GM23338 (cell line): ENCODE measurements around the gene UBE2I. TPM values are rescaled to one million over a fixed set of nuclear protein-coding genes. Genes with fewer than 3 reads are reported as not detected.
A peak's percentile ranks its signal among the peaks of the same experiment; 100 is the strongest.

Source experiments
- ATAC-seq: fragments of 200-7000 bp; cut with Tn5 transposase; 3 replicates; pipeline ENCODE4 v1.9.1; 2020
- DNase-seq: peaks from one replicate; pipeline ENCODE4 v3.0.0-alpha.2; 2015; ENCODE audit warnings: low spot score
- H2AFZ ChIP-seq: fragments of 200-600 bp; sonication (generic); 2 replicates; pipeline ENCODE4 v1.8.0; 2016; ENCODE audit warnings: antibody characterized with exemption, mild to moderate bottlenecking, moderate library complexity
- H3F3A ChIP-seq: fragments of 200-600 bp; sonication (generic); replicated peaks from 2 replicates; pipeline ENCODE4 v1.8.0; 2017; ENCODE audit warnings: antibody characterized with exemption, mixed run types, low read depth
- H3K27ac ChIP-seq: fragments of 200-600 bp; sonication (generic); 2 replicates; pipeline ENCODE4 v1.6.1; 2016; ENCODE audit warnings: low read depth
- H3K27me3 ChIP-seq: fragments of 200-600 bp; sonication (generic); 2 replicates; pipeline ENCODE4 v1.8.0; 2016; ENCODE audit warnings: mild to moderate bottlenecking, mixed run types, moderate library complexity; ENCODE audit not compliant: insufficient read depth
- H3K36me3 ChIP-seq: fragments of 200-600 bp; sonication (generic); 2 replicates; pipeline ENCODE4 v1.8.0; 2016; ENCODE audit warnings: mild to moderate bottlenecking; ENCODE audit not compliant: insufficient read depth
- H3K4me1 ChIP-seq: fragments of 200-600 bp; sonication (generic); 2 replicates; pipeline ENCODE4 v1.8.0; 2016; ENCODE audit warnings: mild to moderate bottlenecking, moderate library complexity; ENCODE audit not compliant: insufficient read depth
- H3K4me2 ChIP-seq: fragments of 200-600 bp; sonication (generic); 2 replicates; pipeline ENCODE4 v1.7.1; 2017; ENCODE audit warnings: mixed run types
- H3K4me3 ChIP-seq: fragments of 200-600 bp; sonication (generic); 2 replicates; pipeline ENCODE4 v1.6.1; 2016; ENCODE audit warnings: mixed run types
- H3K79me2 ChIP-seq: fragments of 200-600 bp; sonication (generic); replicated peaks from 2 replicates; pipeline ENCODE4 v1.8.0; 2017; ENCODE audit warnings: mild to moderate bottlenecking; ENCODE audit not compliant: insufficient read depth
- H3K9me2 ChIP-seq: fragments of 200-600 bp; sonication (generic); 2 replicates; pipeline ENCODE4 v1.8.0; 2017; ENCODE audit not compliant: insufficient read depth
- H4K20me1 ChIP-seq: fragments of 200-600 bp; sonication (generic); replicated peaks from 2 replicates; pipeline ENCODE4 v1.8.0; 2017; ENCODE audit warnings: mild to moderate bottlenecking; ENCODE audit not compliant: insufficient read depth
- H3K27ac Mint-ChIP-seq: 2 replicates; pipeline ENCODE4 v1.8.0; 2020; ENCODE audit warnings: inconsistent platforms, mild to moderate bottlenecking, moderate library complexity, mixed read lengths
- H3K27me3 Mint-ChIP-seq: 3 replicates; pipeline ENCODE4 v1.8.0; 2022; ENCODE audit warnings: low read depth, mild to moderate bottlenecking, moderate library complexity, mixed read lengths, inconsistent platforms; ENCODE audit not compliant: insufficient read depth, poor library complexity
- H3K36me3 Mint-ChIP-seq: 3 replicates; pipeline ENCODE4 v1.8.0; 2021; ENCODE audit warnings: low read depth, mild to moderate bottlenecking, inconsistent platforms, moderate library complexity, mixed read lengths
- H3K4me1 Mint-ChIP-seq: 3 replicates; pipeline ENCODE4 v1.8.0; 2020; ENCODE audit warnings: mild to moderate bottlenecking, inconsistent platforms, mixed read lengths
- H3K4me3 Mint-ChIP-seq: 3 replicates; pipeline ENCODE4 v1.8.0; 2021; ENCODE audit warnings: moderate library complexity, mild to moderate bottlenecking, inconsistent platforms, mixed read lengths
- H3K9me3 Mint-ChIP-seq: 3 replicates; pipeline ENCODE4 v1.8.0; 2020; ENCODE audit warnings: moderate library complexity, mild to moderate bottlenecking, inconsistent platforms, mixed read lengths
- CREB1 ChIP-seq: fragments of 250-450 bp; sonication (Bioruptor Pico); IDR thresholded peaks from 2 replicates; pipeline ENCODE4 v1.5.0; 2020; ENCODE audit warnings: low read depth, mild to moderate bottlenecking, moderate library complexity
- EZH2 ChIP-seq: fragments of 200-600 bp; sonication (generic); IDR thresholded peaks from one replicate; pipeline ENCODE4 v1.8.0; 2017; ENCODE audit warnings: antibody characterized with exemption, mild to moderate bottlenecking, low read depth; ENCODE audit not compliant: unreplicated experiment
- EZH2phosphoT487 ChIP-seq: fragments of 200-600 bp; sonication (generic); IDR thresholded peaks from one replicate; pipeline ENCODE4 v1.8.1; 2018; ENCODE audit warnings: antibody characterized with exemption; ENCODE audit not compliant: unreplicated experiment
- JUNB ChIP-seq: IDR thresholded peaks from one replicate; pipeline ENCODE4 v1.6.1; 2016; ENCODE audit warnings: antibody characterized with exemption; ENCODE audit not compliant: unreplicated experiment
- NANOG ChIP-seq: IDR thresholded peaks from 2 replicates; pipeline ENCODE4 v1.6.1; 2016; ENCODE audit warnings: antibody characterized with exemption, borderline replicate concordance
- POLR2AphosphoS5 ChIP-seq: IDR thresholded peaks from 2 replicates; pipeline ENCODE4 v1.6.1; 2016; ENCODE audit warnings: antibody characterized with exemption, low read depth
- STAT1 ChIP-seq: IDR thresholded peaks from one replicate; pipeline ENCODE4 v1.6.1; 2016; ENCODE audit warnings: antibody characterized with exemption; ENCODE audit not compliant: unreplicated experiment
- ZNF114 ChIP-seq: fragments of 250-450 bp; sonication (Bioruptor Pico); IDR thresholded peaks from 2 replicates; pipeline ENCODE4 v1.5.0; 2020; ENCODE audit warnings: mild to moderate bottlenecking, moderate library complexity
- ZNF331 ChIP-seq: fragments of 250-450 bp; sonication (Bioruptor Pico); IDR thresholded peaks from 2 replicates; pipeline ENCODE4 v1.5.0; 2020; ENCODE audit warnings: low read depth, mild to moderate bottlenecking, moderate library complexity
- polyA plus RNA-seq: library from polyadenylated mRNA; unstranded; fragments of >200 nt; fragmentation: Nextera tagmentation; extraction: Ambion mirVana; gene quantifications from 2 replicates; pipeline ENCODE4 v1.2.1, GENCODE V29; 2016
- total RNA-seq: library from RNA; depleted of rRNA; stranded (reverse); fragments of >200 nt; shearing (Covaris generic); gene quantifications from 2 replicates; pipeline ENCODE4 v1.2.3, GENCODE V29; 2014
- TF ChIP-seq, protein P1 (sequence below): IDR thresholded peaks from 2 replicates; pipeline ENCODE4 v1.6.1; 2016; ENCODE audit warnings: antibody characterized with exemption
- TF ChIP-seq, protein P2 (sequence below): IDR thresholded peaks from one replicate; pipeline ENCODE4 v1.6.1; 2018; ENCODE audit warnings: antibody characterized with exemption; ENCODE audit not compliant: unreplicated experiment
- TF ChIP-seq, protein P3 (sequence below), 2 experiments: fragments of 200-600 bp in 1 of 2; sonication (generic) in 1 of 2; conservative IDR thresholded peaks; 2 replicates each; pipeline versions ENCODE4 v1.5.1 to v1.6.1; 2016 to 2017; ENCODE audit warnings: antibody characterized with exemption in 2 of 2, low read depth in 2 of 2, mild to moderate bottlenecking in 2 of 2, moderate library complexity in 1 of 2
- TF ChIP-seq, protein P4 (sequence below): fragments of 250-450 bp; sonication (Bioruptor Pico); IDR thresholded peaks from 2 replicates; pipeline ENCODE4 v1.5.0; 2020; ENCODE audit warnings: mild to moderate bottlenecking, moderate library complexity

UBE2I gene
- total and polyA plus RNA-seq, 2 experiments from 2014 or later, result 116 to 220 TPM

DNA sequence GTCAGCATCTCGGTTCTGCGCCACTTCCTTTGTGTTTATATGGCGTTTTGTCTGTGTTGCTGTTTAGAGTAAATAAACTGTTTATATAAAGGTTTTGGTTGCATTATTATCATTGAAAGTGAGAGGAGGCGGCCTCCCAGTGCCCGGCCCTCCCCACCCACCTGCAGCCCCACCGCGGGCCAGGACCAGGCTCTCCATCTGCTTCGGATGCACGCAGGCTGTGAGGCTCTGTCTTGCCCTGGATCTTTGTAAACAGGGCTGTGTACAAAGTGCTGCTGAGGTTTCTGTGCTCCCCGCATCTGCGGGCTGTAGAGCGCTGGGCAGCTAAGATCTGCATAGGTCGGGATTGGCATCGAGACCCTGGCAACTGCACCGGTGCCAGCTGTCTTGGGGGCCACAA lies 15.8 kb downstream of the UBE2I start:
- DNase-seq (no peak), ATAC-seq (peak; percentile 3; the same call in 2 of the 3 replicates)
- H3F3A ChIP-seq, result peaks cover 5% of the 10 kb centered on the region; the same call in 1 of the 2 replicates
- H3K36me3 ChIP-seq, result peaks cover 4% of the 10 kb centered on the region; the same call in 1 of the 2 replicates
- no peak overlapping the region for H3K4me2 ChIP-seq
- no peak overlapping the region for H2AFZ ChIP-seq
- H3K4me1 ChIP-seq, result no peaks in the 10 kb centered on the region
- no peak overlapping the region for H3K4me3 ChIP-seq
- 0 out of 2 replicates have a peak, but pooled peaks cover under 1% of the 10 kb centered on the region for H3K79me2 ChIP-seq
- no peaks in the 10 kb centered on the region for H3K27me3 ChIP-seq
- H3K9me2 ChIP-seq, result no peaks in the 10 kb centered on the region
- H3K27me3 Mint-ChIP-seq, result peaks cover 10% of the 10 kb centered on the region
- TF ChIP-seq JUNB, result no peak
- TF ChIP-seq, protein P1, sequence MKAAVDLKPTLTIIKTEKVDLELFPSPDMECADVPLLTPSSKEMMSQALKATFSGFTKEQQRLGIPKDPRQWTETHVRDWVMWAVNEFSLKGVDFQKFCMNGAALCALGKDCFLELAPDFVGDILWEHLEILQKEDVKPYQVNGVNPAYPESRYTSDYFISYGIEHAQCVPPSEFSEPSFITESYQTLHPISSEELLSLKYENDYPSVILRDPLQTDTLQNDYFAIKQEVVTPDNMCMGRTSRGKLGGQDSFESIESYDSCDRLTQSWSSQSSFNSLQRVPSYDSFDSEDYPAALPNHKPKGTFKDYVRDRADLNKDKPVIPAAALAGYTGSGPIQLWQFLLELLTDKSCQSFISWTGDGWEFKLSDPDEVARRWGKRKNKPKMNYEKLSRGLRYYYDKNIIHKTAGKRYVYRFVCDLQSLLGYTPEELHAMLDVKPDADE, result no peak
- TF ChIP-seq, protein P2, sequence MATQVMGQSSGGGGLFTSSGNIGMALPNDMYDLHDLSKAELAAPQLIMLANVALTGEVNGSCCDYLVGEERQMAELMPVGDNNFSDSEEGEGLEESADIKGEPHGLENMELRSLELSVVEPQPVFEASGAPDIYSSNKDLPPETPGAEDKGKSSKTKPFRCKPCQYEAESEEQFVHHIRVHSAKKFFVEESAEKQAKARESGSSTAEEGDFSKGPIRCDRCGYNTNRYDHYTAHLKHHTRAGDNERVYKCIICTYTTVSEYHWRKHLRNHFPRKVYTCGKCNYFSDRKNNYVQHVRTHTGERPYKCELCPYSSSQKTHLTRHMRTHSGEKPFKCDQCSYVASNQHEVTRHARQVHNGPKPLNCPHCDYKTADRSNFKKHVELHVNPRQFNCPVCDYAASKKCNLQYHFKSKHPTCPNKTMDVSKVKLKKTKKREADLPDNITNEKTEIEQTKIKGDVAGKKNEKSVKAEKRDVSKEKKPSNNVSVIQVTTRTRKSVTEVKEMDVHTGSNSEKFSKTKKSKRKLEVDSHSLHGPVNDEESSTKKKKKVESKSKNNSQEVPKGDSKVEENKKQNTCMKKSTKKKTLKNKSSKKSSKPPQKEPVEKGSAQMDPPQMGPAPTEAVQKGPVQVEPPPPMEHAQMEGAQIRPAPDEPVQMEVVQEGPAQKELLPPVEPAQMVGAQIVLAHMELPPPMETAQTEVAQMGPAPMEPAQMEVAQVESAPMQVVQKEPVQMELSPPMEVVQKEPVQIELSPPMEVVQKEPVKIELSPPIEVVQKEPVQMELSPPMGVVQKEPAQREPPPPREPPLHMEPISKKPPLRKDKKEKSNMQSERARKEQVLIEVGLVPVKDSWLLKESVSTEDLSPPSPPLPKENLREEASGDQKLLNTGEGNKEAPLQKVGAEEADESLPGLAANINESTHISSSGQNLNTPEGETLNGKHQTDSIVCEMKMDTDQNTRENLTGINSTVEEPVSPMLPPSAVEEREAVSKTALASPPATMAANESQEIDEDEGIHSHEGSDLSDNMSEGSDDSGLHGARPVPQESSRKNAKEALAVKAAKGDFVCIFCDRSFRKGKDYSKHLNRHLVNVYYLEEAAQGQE, result no peak
- TF ChIP-seq, protein P3, sequence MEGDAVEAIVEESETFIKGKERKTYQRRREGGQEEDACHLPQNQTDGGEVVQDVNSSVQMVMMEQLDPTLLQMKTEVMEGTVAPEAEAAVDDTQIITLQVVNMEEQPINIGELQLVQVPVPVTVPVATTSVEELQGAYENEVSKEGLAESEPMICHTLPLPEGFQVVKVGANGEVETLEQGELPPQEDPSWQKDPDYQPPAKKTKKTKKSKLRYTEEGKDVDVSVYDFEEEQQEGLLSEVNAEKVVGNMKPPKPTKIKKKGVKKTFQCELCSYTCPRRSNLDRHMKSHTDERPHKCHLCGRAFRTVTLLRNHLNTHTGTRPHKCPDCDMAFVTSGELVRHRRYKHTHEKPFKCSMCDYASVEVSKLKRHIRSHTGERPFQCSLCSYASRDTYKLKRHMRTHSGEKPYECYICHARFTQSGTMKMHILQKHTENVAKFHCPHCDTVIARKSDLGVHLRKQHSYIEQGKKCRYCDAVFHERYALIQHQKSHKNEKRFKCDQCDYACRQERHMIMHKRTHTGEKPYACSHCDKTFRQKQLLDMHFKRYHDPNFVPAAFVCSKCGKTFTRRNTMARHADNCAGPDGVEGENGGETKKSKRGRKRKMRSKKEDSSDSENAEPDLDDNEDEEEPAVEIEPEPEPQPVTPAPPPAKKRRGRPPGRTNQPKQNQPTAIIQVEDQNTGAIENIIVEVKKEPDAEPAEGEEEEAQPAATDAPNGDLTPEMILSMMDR (conservative IDR thresholded peaks at IDR 0.05; ENCODE audit: low read depth in 2 of 2), result no peak
- TF ChIP-seq POLR2AphosphoS5, result no peak; the same call in 1 of the 2 replicates
- no peak for TF ChIP-seq ZNF114 (CRISPR knock-in tag)
- no peak for TF ChIP-seq EZH2phosphoT487
- TF ChIP-seq, protein P4, sequence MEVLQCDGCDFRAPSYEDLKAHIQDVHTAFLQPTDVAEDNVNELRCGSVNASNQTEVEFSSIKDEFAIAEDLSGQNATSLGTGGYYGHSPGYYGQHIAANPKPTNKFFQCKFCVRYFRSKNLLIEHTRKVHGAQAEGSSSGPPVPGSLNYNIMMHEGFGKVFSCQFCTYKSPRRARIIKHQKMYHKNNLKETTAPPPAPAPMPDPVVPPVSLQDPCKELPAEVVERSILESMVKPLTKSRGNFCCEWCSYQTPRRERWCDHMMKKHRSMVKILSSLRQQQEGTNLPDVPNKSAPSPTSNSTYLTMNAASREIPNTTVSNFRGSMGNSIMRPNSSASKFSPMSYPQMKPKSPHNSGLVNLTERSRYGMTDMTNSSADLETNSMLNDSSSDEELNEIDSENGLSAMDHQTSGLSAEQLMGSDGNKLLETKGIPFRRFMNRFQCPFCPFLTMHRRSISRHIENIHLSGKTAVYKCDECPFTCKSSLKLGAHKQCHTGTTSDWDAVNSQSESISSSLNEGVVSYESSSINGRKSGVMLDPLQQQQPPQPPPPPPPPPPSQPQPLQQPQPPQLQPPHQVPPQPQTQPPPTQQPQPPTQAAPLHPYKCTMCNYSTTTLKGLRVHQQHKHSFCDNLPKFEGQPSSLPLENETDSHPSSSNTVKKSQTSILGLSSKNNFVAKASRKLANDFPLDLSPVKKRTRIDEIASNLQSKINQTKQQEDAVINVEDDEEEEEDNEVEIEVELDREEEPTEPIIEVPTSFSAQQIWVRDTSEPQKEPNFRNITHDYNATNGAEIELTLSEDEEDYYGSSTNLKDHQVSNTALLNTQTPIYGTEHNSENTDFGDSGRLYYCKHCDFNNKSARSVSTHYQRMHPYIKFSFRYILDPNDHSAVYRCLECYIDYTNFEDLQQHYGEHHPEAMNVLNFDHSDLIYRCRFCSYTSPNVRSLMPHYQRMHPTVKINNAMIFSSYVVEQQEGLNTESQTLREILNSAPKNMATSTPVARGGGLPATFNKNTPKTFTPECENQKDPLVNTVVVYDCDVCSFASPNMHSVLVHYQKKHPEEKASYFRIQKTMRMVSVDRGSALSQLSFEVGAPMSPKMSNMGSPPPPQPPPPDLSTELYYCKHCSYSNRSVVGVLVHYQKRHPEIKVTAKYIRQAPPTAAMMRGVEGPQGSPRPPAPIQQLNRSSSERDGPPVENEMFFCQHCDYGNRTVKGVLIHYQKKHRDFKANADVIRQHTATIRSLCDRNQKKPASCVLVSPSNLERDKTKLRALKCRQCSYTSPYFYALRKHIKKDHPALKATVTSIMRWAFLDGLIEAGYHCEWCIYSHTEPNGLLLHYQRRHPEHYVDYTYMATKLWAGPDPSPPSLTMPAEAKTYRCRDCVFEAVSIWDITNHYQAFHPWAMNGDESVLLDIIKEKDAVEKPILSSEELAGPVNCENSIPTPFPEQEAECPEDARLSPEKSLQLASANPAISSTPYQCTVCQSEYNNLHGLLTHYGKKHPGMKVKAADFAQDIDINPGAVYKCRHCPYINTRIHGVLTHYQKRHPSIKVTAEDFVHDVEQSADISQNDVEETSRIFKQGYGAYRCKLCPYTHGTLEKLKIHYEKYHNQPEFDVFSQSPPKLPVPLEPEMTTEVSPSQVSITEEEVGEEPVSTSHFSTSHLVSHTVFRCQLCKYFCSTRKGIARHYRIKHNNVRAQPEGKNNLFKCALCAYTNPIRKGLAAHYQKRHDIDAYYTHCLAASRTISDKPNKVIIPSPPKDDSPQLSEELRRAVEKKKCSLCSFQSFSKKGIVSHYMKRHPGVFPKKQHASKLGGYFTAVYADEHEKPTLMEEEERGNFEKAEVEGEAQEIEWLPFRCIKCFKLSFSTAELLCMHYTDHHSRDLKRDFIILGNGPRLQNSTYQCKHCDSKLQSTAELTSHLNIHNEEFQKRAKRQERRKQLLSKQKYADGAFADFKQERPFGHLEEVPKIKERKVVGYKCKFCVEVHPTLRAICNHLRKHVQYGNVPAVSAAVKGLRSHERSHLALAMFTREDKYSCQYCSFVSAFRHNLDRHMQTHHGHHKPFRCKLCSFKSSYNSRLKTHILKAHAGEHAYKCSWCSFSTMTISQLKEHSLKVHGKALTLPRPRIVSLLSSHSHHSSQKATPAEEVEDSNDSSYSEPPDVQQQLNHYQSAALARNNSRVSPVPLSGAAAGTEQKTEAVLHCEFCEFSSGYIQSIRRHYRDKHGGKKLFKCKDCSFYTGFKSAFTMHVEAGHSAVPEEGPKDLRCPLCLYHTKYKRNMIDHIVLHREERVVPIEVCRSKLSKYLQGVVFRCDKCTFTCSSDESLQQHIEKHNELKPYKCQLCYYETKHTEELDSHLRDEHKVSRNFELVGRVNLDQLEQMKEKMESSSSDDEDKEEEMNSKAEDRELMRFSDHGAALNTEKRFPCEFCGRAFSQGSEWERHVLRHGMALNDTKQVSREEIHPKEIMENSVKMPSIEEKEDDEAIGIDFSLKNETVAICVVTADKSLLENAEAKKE, result no peak
- TF ChIP-seq EZH2, result no peak
- TF ChIP-seq CREB1 (CRISPR knock-in tag), result no peak
- no peak for TF ChIP-seq ZNF331 (CRISPR knock-in tag)
- no peak for TF ChIP-seq NANOG
- TF ChIP-seq STAT1, result no peak
- H3K4me1 Mint-ChIP-seq, result peaks cover 7% of the 10 kb centered on the region
- peaks cover 1% of the 10 kb centered on the region; the same call in 1 of the 2 replicates for H4K20me1 ChIP-seq
- H3K27ac ChIP-seq, result 0 out of 2 replicates have a peak overlapping the region, but pooled peaks have one; percentile 66
- no peak overlapping the region for H3K4me3 Mint-ChIP-seq
- peaks cover 41% of the 10 kb centered on the region for H3K36me3 Mint-ChIP-seq
- no peaks in the 10 kb centered on the region for H3K9me3 Mint-ChIP-seq
- no peak overlapping the region for H3K27ac Mint-ChIP-seq
